Measurements from ENCODE around the gene TSPAN18. TPM values are rescaled to one million over a fixed set of nuclear protein-coding genes. Genes with fewer than 3 reads are reported as not detected.

TSPAN18 gene
- total and polyA plus RNA-seq, 10 of the 15 experiments (the other 5 are each of a cell fraction or from before 2014, with no cell fraction given): 0.02 to 0.77 (median 0.13) TPM; not detected in 1

DNA sequence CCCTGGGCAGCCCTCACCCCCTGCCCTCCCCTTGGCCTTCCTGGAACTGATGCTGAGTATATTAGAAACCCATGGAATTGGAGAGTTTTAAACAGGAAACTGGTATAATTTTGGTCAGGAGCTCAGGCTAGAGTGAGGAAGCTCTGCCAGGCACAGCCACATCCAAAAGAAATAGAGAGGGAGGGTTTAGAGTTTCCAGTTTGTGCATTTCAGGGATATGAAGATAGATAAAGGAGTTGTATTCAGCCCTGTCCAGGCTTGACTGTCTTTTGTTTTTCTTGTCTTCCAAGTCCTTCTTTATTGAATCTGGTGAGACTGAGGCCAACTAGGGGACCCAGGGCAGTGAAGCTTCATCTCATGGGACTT, 71.8 kb downstream of the TSPAN18 start:
- H4K20me1 ChIP-seq (ENCODE audit: control insufficient read depth, insufficient read depth): no peaks in the 10 kb centered on the region
- intact Hi-C loops (cut with micrococcal nuclease; ENCODE audit: unreplicated experiment) (no loop called here), in situ Hi-C loops (cut with MboI) (no loop called here)
- ChIA-PET CTCF (no interaction called here), POLR2A (no interaction called here), RAD21 (ENCODE audit: unreplicated experiment) (no interaction called here), SMC1A (ENCODE audit: uncharacterized antibody, unreplicated experiment) (interaction anchor here (0.9 kb wide), 1 partner anchor 18 kb away, joined by 3 read pairs; no protein-coding TSS in a partner anchor)
- no peak overlapping the region for H3K4me2 ChIP-seq (ENCODE audit: control insufficient read depth, insufficient read depth)
- H3K79me2 ChIP-seq (ENCODE audit: control insufficient read depth, insufficient read depth, low read length): no peaks in the 10 kb centered on the region
- H3K27me3 ChIP-seq (replicated peaks in 1 of 2; ENCODE audit: control insufficient read depth in 2 of 2, insufficient read depth in 2 of 2, low read length in 1 of 2): no peaks in the 10 kb centered on the region; a peak in 1 of 4 replicates
- no peaks in the 10 kb centered on the region for H3K9me3 ChIP-seq (replicated peaks; ENCODE audit: control insufficient read depth, insufficient read depth, low read length)
- DNase-seq (ENCODE audit: low read depth, low spot score) (no peak), ATAC-seq (no peak), FAIRE-seq (no peak)
- no peaks in the 10 kb centered on the region for H3K4me1 ChIP-seq (ENCODE audit: control insufficient read depth, insufficient read depth, low read length)
- no TSS peak for BruUV-seq (replicated peaks)
- H3K36me3 ChIP-seq (ENCODE audit: control insufficient read depth in 2 of 2, insufficient read depth in 2 of 2, low read length in 1 of 2): no peaks in the 10 kb centered on the region
- TF ChIP-seq RBBP5 (conservative IDR thresholded peaks at IDR 0.05) (no peak), ESRRA (IDR thresholded peaks at IDR 0.05; ENCODE audit: low read length) (no peak), ZNF207 (IDR thresholded peaks at IDR 0.05; ENCODE audit: borderline replicate concordance) (no peak)
- no peak overlapping the region for H3K9ac ChIP-seq (ENCODE audit: control insufficient read depth, insufficient read depth, low read length)
- no peak overlapping the region for H2AFZ ChIP-seq (ENCODE audit: control insufficient read depth, low read depth, low read length)
- H3K4me3 ChIP-seq: no peak overlapping the region
- no peak overlapping the region for H3K27ac ChIP-seq (ENCODE audit: control insufficient read depth, insufficient read depth)

DNA sequence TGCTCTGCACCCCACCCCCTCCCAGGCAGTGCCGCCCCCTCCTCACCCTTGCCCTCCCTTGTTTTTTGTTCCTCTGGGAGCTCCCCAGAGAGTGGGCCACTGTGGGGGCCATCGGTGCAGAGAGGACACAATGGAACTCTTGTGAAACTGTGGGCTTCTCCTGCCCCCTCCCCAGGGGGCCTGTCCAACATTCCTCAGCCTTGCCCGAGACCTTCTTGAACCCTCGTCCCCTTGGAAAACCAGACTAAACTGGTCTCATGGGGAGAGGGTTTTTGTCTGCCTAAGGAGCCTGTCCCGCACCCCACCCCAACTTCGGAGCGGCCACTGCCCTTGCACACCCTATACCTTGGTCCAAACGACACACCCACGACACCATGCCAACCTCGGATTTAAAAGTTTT, 72.2 kb downstream of the TSPAN18 start:
- Histone ChIP-seq H3K27ac (ENCODE audit: control insufficient read depth, insufficient read depth) (no peak overlapping the region), H3K4me1 (ENCODE audit: control insufficient read depth, insufficient read depth, low read length) (no peaks in the 10 kb centered on the region), H3K9me3 (replicated peaks; ENCODE audit: control insufficient read depth, insufficient read depth, low read length) (no peaks in the 10 kb centered on the region), H3K36me3 (ENCODE audit: control insufficient read depth in 2 of 2, insufficient read depth in 2 of 2, low read length in 1 of 2) (no peaks in the 10 kb centered on the region), H4K20me1 (ENCODE audit: control insufficient read depth, insufficient read depth) (no peaks in the 10 kb centered on the region), H2AFZ (ENCODE audit: control insufficient read depth, low read depth, low read length) (no peak overlapping the region), H3K27me3 (replicated peaks in 1 of 2; ENCODE audit: control insufficient read depth in 2 of 2, insufficient read depth in 2 of 2, low read length in 1 of 2) (no peaks in the 10 kb centered on the region; a peak in 1 of 4 replicates), H3K9ac (ENCODE audit: control insufficient read depth, insufficient read depth, low read length) (no peak overlapping the region), H3K4me2 (ENCODE audit: control insufficient read depth, insufficient read depth) (no peak overlapping the region), H3K4me3 (no peak overlapping the region), H3K79me2 (ENCODE audit: control insufficient read depth, insufficient read depth, low read length) (no peaks in the 10 kb centered on the region)
- no peak for FAIRE-seq
- 17% methylated on average over 9 of the region's 10 CpGs for WGBS (ENCODE audit: insufficient coverage, insufficient replicate concordance, low lambda C conversion rate, missing lambda C conversion rate)
- ChIA-PET CTCF (no interaction called here), POLR2A (no interaction called here), SMC1A (ENCODE audit: uncharacterized antibody, unreplicated experiment) (no interaction called here), RAD21 (ENCODE audit: unreplicated experiment) (no interaction called here)
- in situ Hi-C loops (cut with MboI) (no loop called here), intact Hi-C loops (cut with micrococcal nuclease; ENCODE audit: unreplicated experiment) (no loop called here)
- no TSS peak for BruUV-seq (replicated peaks)
- ATAC-seq: no peak
- no peak for DNase-seq (ENCODE audit: low read depth, low spot score)
- no peak for TF ChIP-seq EZH2 (IDR thresholded peaks at IDR 0.05; ENCODE audit: borderline replicate concordance, control insufficient read depth, low read depth, low read length)
- TF ChIP-seq, protein P1, sequence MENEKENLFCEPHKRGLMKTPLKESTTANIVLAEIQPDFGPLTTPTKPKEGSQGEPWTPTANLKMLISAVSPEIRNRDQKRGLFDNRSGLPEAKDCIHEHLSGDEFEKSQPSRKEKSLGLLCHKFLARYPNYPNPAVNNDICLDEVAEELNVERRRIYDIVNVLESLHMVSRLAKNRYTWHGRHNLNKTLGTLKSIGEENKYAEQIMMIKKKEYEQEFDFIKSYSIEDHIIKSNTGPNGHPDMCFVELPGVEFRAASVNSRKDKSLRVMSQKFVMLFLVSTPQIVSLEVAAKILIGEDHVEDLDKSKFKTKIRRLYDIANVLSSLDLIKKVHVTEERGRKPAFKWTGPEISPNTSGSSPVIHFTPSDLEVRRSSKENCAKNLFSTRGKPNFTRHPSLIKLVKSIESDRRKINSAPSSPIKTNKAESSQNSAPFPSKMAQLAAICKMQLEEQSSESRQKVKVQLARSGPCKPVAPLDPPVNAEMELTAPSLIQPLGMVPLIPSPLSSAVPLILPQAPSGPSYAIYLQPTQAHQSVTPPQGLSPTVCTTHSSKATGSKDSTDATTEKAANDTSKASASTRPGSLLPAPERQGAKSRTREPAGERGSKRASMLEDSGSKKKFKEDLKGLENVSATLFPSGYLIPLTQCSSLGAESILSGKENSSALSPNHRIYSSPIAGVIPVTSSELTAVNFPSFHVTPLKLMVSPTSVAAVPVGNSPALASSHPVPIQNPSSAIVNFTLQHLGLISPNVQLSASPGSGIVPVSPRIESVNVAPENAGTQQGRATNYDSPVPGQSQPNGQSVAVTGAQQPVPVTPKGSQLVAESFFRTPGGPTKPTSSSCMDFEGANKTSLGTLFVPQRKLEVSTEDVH (IDR thresholded peaks at IDR 0.05; ENCODE audit: low read depth, partially characterized antibody): no peak
- TF ChIP-seq IRF4 (IDR thresholded peaks at IDR 0.05; ENCODE audit: low read depth, low read length): no peak
- TF ChIP-seq GATAD2B (conservative IDR thresholded peaks at IDR 0.05; ENCODE audit: low read depth): no peak
- no peak for TF ChIP-seq SMAD5 (IDR thresholded peaks at IDR 0.05; ENCODE audit: low read depth)
- TF ChIP-seq, protein P2, sequence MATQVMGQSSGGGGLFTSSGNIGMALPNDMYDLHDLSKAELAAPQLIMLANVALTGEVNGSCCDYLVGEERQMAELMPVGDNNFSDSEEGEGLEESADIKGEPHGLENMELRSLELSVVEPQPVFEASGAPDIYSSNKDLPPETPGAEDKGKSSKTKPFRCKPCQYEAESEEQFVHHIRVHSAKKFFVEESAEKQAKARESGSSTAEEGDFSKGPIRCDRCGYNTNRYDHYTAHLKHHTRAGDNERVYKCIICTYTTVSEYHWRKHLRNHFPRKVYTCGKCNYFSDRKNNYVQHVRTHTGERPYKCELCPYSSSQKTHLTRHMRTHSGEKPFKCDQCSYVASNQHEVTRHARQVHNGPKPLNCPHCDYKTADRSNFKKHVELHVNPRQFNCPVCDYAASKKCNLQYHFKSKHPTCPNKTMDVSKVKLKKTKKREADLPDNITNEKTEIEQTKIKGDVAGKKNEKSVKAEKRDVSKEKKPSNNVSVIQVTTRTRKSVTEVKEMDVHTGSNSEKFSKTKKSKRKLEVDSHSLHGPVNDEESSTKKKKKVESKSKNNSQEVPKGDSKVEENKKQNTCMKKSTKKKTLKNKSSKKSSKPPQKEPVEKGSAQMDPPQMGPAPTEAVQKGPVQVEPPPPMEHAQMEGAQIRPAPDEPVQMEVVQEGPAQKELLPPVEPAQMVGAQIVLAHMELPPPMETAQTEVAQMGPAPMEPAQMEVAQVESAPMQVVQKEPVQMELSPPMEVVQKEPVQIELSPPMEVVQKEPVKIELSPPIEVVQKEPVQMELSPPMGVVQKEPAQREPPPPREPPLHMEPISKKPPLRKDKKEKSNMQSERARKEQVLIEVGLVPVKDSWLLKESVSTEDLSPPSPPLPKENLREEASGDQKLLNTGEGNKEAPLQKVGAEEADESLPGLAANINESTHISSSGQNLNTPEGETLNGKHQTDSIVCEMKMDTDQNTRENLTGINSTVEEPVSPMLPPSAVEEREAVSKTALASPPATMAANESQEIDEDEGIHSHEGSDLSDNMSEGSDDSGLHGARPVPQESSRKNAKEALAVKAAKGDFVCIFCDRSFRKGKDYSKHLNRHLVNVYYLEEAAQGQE (IDR thresholded peaks at IDR 0.05; ENCODE audit: low read depth, low read length): no peak
